H4 (cell line): ENCODE measurements around the gene MEX3D. TPM values are rescaled to one million over a fixed set of nuclear protein-coding genes. Genes with fewer than 3 reads are reported as not detected.
"Not testable (repeated sequence)": the region's sequence is repeated elsewhere in the genome, so short reads cannot be mapped to it uniquely, and the experiment has no call there.

Experiments used
- DNase-seq: peaks from one replicate; pipeline ENCODE4 v3.0.0-alpha.2; 2015; ENCODE audit warnings: low spot score
- total RNA-seq: library from RNA; depleted of rRNA; stranded (reverse); fragments of >200 nt; shearing (Covaris generic); gene quantifications from 2 replicates; pipeline ENCODE4 v1.2.3, GENCODE V29; 2014

Gene MEX3D
- total RNA-seq, 1 experiment from 2014 or later = 5.7 TPM

GRCh38 chr19:1538978-1539377 lies 29.1 kb downstream of the MEX3D start:
- DNase-seq = no peak

- DNase-seq = not testable (repeated sequence)
Observed at GRCh38 chr19:1535699-1536098, 32.4 kb downstream of the MEX3D start.

GRCh38 chr19:1534972-1535371 lies 33.2 kb downstream of the MEX3D start:
- no peak for DNase-seq

- DNase-seq = no peak
Observed at GRCh38 chr19:1533510-1534150, 34.5 kb downstream of the MEX3D start.

GRCh38 chr19:1532003-1532402 lies 36.1 kb downstream of the MEX3D start:
- DNase-seq = no peak

GRCh38 chr19:1531587-1531986 lies 36.5 kb downstream of the MEX3D start:
- no peak for DNase-seq

GRCh38 chr19:1530856-1531255 lies 37.3 kb downstream of the MEX3D start:
- not testable (repeated sequence) for DNase-seq

GRCh38 chr19:1529430-1529816 lies 38.7 kb downstream of the MEX3D start:
- DNase-seq = no peak

GRCh38 chr19:1528596-1529429 lies 39.3 kb downstream of the MEX3D start:
- no peak for DNase-seq

- no peak for DNase-seq
Observed at GRCh38 chr19:1527650-1528309, 40.3 kb downstream of the MEX3D start.

- peak; percentile 1 for DNase-seq
Observed at GRCh38 chr19:1526979-1527649, 41.0 kb downstream of the MEX3D start.

GRCh38 chr19:1526066-1526778 lies 41.9 kb downstream of the MEX3D start:
- no peak for DNase-seq

- no peak for DNase-seq
Observed at GRCh38 chr19:1525343-1525742, 42.8 kb downstream of the MEX3D start.

- DNase-seq = no peak
Observed at GRCh38 chr19:1524972-1525325, 43.2 kb downstream of the MEX3D start.

GRCh38 chr19:1524287-1524971 lies 43.7 kb downstream of the MEX3D start:
- DNase-seq = no peak

GRCh38 chr19:1523412-1524286 lies 44.5 kb downstream of the MEX3D start, which contains the start of gene PLK5:
PLK5 (plus strand) TSS chr19:1524077; CDS start chr19:1526997, 2,920 bp downstream.
- no peak for DNase-seq

GRCh38 chr19:1522838-1523237 lies 45.3 kb downstream of the MEX3D start:
- DNase-seq = no peak

- no peak for DNase-seq
Observed at GRCh38 chr19:1522061-1522460, 46.1 kb downstream of the MEX3D start.

- DNase-seq = no peak
Observed at GRCh38 chr19:1521636-1522035, 46.5 kb downstream of the MEX3D start.
